K562 (cell line): ENCODE data around the gene TENM3. TPM values are rescaled to one million over a fixed set of nuclear protein-coding genes. Genes with fewer than 3 reads are reported as not detected.

Experiments used
- ATAC-seq: fragments of 200-7000 bp; cut with Tn5 transposase; 3 replicates; pipeline ENCODE4 v1.9.1; 2020; ENCODE audit warnings: moderate library complexity
- BruUV-seq: library from RNA; stranded (reverse); fragments of 400-500 nt; replicated peaks from 2 replicates; lab custom pipeline; 2021; lab: Mats Ljungman, UMichigan
- CTCF ChIA-PET: fragments of 300-600 bp; formaldehyde crosslinking; extraction: SDS; loops from one replicate; lab custom pipeline; 2021; ENCODE audit warnings: low intra/inter-chr PET ratio; lab: Yijun Ruan, JAX
- POLR2A ChIA-PET: fragments of 300-600, 350-650 bp; sonication (Branson Sonifier 250); formaldehyde crosslinking; extraction: SDS; loops from one replicate; lab custom pipeline; 2021; ENCODE audit warnings: antibody characterized with exemption, inconsistent platforms; lab: Yijun Ruan, JAX
- DNase-seq, 4 experiments: peaks; one replicate each; pipeline versions ENCODE4 v3.0.0 to v3.0.0-alpha.2; 2011 to 2018; ENCODE audit warnings: low spot score in 3 of 4, mixed read lengths in 3 of 4; ENCODE audit errors: extremely low read depth in 1 of 4
- FAIRE-seq: peaks from 2 replicates; lab custom pipeline; 2011; peaks lifted over from hg19 to GRCh38; lab: Jason Lieb, UNC
- H2AFZ ChIP-seq: 2 replicates; pipeline ENCODE4 v1.6.0; 2011; ENCODE audit warnings: low read depth, low read length, control low read depth, inconsistent platforms
- H3K27ac ChIP-seq: fragments of 200-600 bp; 3 replicates; pipeline ENCODE4 v1.8.0; 2011; ENCODE audit warnings: low read depth, mild to moderate bottlenecking, control low read depth, inconsistent platforms, low read length, moderate library complexity, mixed read lengths; ENCODE audit errors: extremely low read depth
- H3K27me3 ChIP-seq, 2 experiments: fragments of 300-600 bp in 1 of 2; 2 replicates in 1 of 2; 3 replicates in 1 of 2; pipeline versions ENCODE4 v1.6.0 to v1.8.0; 2011; ENCODE audit warnings: inconsistent platforms in 2 of 2, low read length in 2 of 2, mild to moderate bottlenecking in 1 of 2, mixed read lengths in 1 of 2, moderate library complexity in 1 of 2; ENCODE audit not compliant: control insufficient read depth in 2 of 2, insufficient read depth in 2 of 2
- H3K36me3 ChIP-seq: fragments of 300-600 bp; 3 replicates; pipeline ENCODE4 v1.8.0; 2011; ENCODE audit warnings: mild to moderate bottlenecking, low read length, inconsistent platforms; ENCODE audit not compliant: control insufficient read depth, insufficient read depth
- H3K4me1 ChIP-seq, 2 experiments: fragments of 200-600 bp in 1 of 2; replicated peaks in 1 of 2; 2 replicates in 1 of 2; 3 replicates in 1 of 2; pipeline versions ENCODE4 v1.5.1 to v1.8.0; 2011; ENCODE audit warnings: inconsistent platforms in 2 of 2, low read length in 2 of 2, mild to moderate bottlenecking in 1 of 2, mixed read lengths in 1 of 2, moderate library complexity in 1 of 2; ENCODE audit not compliant: control insufficient read depth in 2 of 2, insufficient read depth in 2 of 2
- H3K4me2 ChIP-seq: 2 replicates; pipeline ENCODE4 v1.6.1; 2011; ENCODE audit warnings: low read length, control low read depth, inconsistent platforms, mixed read lengths; ENCODE audit not compliant: insufficient read depth
- H3K4me3 ChIP-seq: fragments of 200-600 bp; sonication (generic), shearing (Covaris generic); 2 replicates; pipeline ENCODE4 v1.5.1; 2016; ENCODE audit warnings: control low read depth, inconsistent platforms
- H3K79me2 ChIP-seq: fragments of 200-600 bp; 3 replicates; pipeline ENCODE4 v1.8.0; 2011; ENCODE audit warnings: low read length, inconsistent platforms; ENCODE audit not compliant: control insufficient read depth, insufficient read depth
- H3K9ac ChIP-seq, 2 experiments: 2 replicates each; pipeline versions ENCODE4 v1.6.0 to v1.6.1; 2011; ENCODE audit warnings: low read depth in 2 of 2, low read length in 2 of 2, control low read depth in 1 of 2, inconsistent platforms in 1 of 2, mild to moderate bottlenecking in 1 of 2, mixed read lengths in 1 of 2; ENCODE audit not compliant: insufficient read depth in 1 of 2
- H3K9me1 ChIP-seq: one replicate; pipeline ENCODE4 v1.6.0; 2011; ENCODE audit warnings: inconsistent platforms, mild to moderate bottlenecking, low read length, moderate library complexity; ENCODE audit not compliant: control insufficient read depth, insufficient read depth
- H3K9me3 ChIP-seq: replicated peaks from 2 replicates; pipeline ENCODE4 v1.5.1; 2011; ENCODE audit warnings: low read depth, low read length, inconsistent platforms; ENCODE audit not compliant: control insufficient read depth, insufficient read depth
- H4K20me1 ChIP-seq: replicated peaks from 2 replicates; pipeline ENCODE4 v1.6.1; 2011; ENCODE audit warnings: low read length, inconsistent platforms, mixed read lengths; ENCODE audit not compliant: control insufficient read depth, insufficient read depth
- CHD4 ChIP-seq: fragments of 200-600 bp; sonication (generic); IDR thresholded peaks from 3 replicates; pipeline ENCODE4 v1.6.1; 2012; ENCODE audit warnings: low read depth, mild to moderate bottlenecking, mixed read lengths, low read length, inconsistent platforms; ENCODE audit not compliant: insufficient read depth, insufficient replicate concordance, poor library complexity, severe bottlenecking
- CREBBP ChIP-seq: IDR thresholded peaks from one replicate; pipeline ENCODE4 v1.6.1; 2012; ENCODE audit warnings: low read depth, mild to moderate bottlenecking, control low read depth, inconsistent platforms, low read length
- DEAF1 ChIP-seq: fragments of 450-650 bp; formaldehyde crosslinking; IDR thresholded peaks from 2 replicates; pipeline ENCODE4 v1.4.0; 2020; ENCODE audit warnings: mild to moderate bottlenecking, moderate library complexity
- ERF ChIP-seq: fragments of 450-650 bp; formaldehyde crosslinking; IDR thresholded peaks from 2 replicates; pipeline ENCODE4 v1.4.0; 2020; ENCODE audit warnings: mild to moderate bottlenecking, mixed read lengths
- ETV1 ChIP-seq: fragments of 450-650 bp; conservative IDR thresholded peaks from 2 replicates; pipeline ENCODE4 v1.6.1; 2016; ENCODE audit warnings: missing genetic modification characterization, control low read depth, low read depth, missing compliant biosample characterization
- KLF6 ChIP-seq: fragments of 250-450 bp; sonication (Bioruptor Pico); IDR thresholded peaks from 2 replicates; pipeline ENCODE4 v1.4.0; 2020; ENCODE audit warnings: mild to moderate bottlenecking, moderate library complexity, borderline replicate concordance
- MXI1 ChIP-seq: IDR thresholded peaks from 2 replicates; pipeline ENCODE4 v1.6.1; 2011; ENCODE audit warnings: low read depth, mild to moderate bottlenecking, improper control_type of control experiment, low read length
- RHOXF2B ChIP-seq: fragments of 250-450 bp; sonication (Bioruptor Pico); conservative IDR thresholded peaks from 2 replicates; pipeline ENCODE4 v1.5.1; 2021
- SMARCA5 ChIP-seq: fragments of 450-650 bp; IDR thresholded peaks from 2 replicates; pipeline ENCODE4 v1.6.1; 2016
- SNIP1 ChIP-seq: fragments of 450-650 bp; IDR thresholded peaks from 2 replicates; pipeline ENCODE4 v1.7.1; 2017; ENCODE audit warnings: low read depth, mild to moderate bottlenecking
- TEAD1 ChIP-seq, 2 experiments: fragments of 450-650 bp in 1 of 2; sonication (generic) in 1 of 2; formaldehyde crosslinking; IDR thresholded peaks; 2 replicates each; pipeline versions ENCODE4 v1.4.0 to v1.8.0; 2020 to 2022; ENCODE audit warnings: mild to moderate bottlenecking in 2 of 2, missing genetic modification reagents in 1 of 2
- TRIM28 ChIP-seq: fragments of 450-650 bp; IDR thresholded peaks from 2 replicates; pipeline ENCODE4 v1.6.1; 2017
- ZFP1 ChIP-seq: fragments of 450-650 bp; formaldehyde crosslinking; IDR thresholded peaks from 2 replicates; pipeline ENCODE4 v1.4.0; 2020; ENCODE audit warnings: mild to moderate bottlenecking, mixed read lengths
- ZNF395 ChIP-seq: fragments of 200-800 bp; sonication (Bioruptor generic); IDR thresholded peaks from 2 replicates; pipeline ENCODE4 v1.6.1; 2017; ENCODE audit warnings: missing genetic modification characterization, missing compliant biosample characterization
- WGBS: fragments of 100-300 bp; shearing (Covaris generic); methylation state at CpG from one replicate; pipeline ENCODE4 v1.1.6; 2016; ENCODE audit warnings: low coverage, mixed read lengths; ENCODE audit not compliant: insufficient coverage; ENCODE audit errors: missing lambda C conversion rate; 5-methylcytosine and 5-hydroxymethylcytosine counted together
- in situ Hi-C: fragments of 300-500 bp; cut with MboI; formaldehyde crosslinking; loops from 4 replicates; pipeline ENCODE4 v1.15.0; 2018; ENCODE audit warnings: inconsistent platforms, mixed read lengths
- intact Hi-C: fragments of 100-400 bp; cut with micrococcal nuclease; formaldehyde crosslinking; loops from 2 replicates; pipeline ENCODE4 v1.14.2; 2022
- polyA plus RNA-seq, 8 experiments: library from polyadenylated mRNA; depleted of rRNA in 4 of 8; stranded (reverse) in 5 of 8; unstranded in 3 of 8; fragments of >200 nt; fragmentation: Nextera tagmentation in 2 of 8; fragmentation: Illumina TruSeq in 1 of 8; extraction: Ambion mirVana in 2 of 8; extraction: Trizol in 1 of 8; gene quantifications; 2 replicates each; pipeline versions ENCODE4 v1.2.1 to v1.2.3, GENCODE V29; 2011 to 2014; ENCODE audit warnings: inconsistent platforms in 1 of 8, missing spikeins in 1 of 8
- total RNA-seq, 7 experiments: library from RNA; depleted of rRNA in 6 of 7; stranded (reverse); fragments of >200 nt in 6 of 7; fragmentation: Illumina TruSeq in 2 of 7; extraction: Trizol in 2 of 7; gene quantifications; 2 replicates each; pipeline versions ENCODE4 v1.2.1 to v1.2.3, GENCODE V29; 2011 to 2021; ENCODE audit warnings: low replicate concordance in 1 of 7

Gene TENM3
- total and polyA plus RNA-seq, 9 of the 15 experiments (the other 6 are each of a cell fraction or from before 2014, with no cell fraction given): 0.01 to 0.02 TPM; not detected in 7

GRCh38 chr4:182411391-182411790, 168.2 kb downstream of the TENM3 start (continued):
- no peak for TF ChIP-seq ETV1 (tag)
- TF ChIP-seq SMARCA5: no peak

- ChIA-PET POLR2A (no interaction called here), CTCF (no interaction called here)
- Histone ChIP-seq H2AFZ (no peak overlapping the region), H3K27ac (no peak overlapping the region), H4K20me1 (no peaks in the 10 kb centered on the region), H3K4me1 (no peaks in the 10 kb centered on the region), H3K27me3 (no peaks in the 10 kb centered on the region), H3K9ac (no peak overlapping the region), H3K9me3 (no peaks in the 10 kb centered on the region), H3K9me1 (no peaks in the 10 kb centered on the region), H3K79me2 (no peaks in the 10 kb centered on the region), H3K36me3 (no peaks in the 10 kb centered on the region), H3K4me3 (no peak overlapping the region), H3K4me2 (no peak overlapping the region)
- DNase-seq: no peak
- BruUV-seq: no TSS peak
- no peak for FAIRE-seq
- in situ Hi-C loops (no loop called here), intact Hi-C loops (no loop called here)
- no peak for ATAC-seq
- 0% methylated on average over 1 of the region's 1 CpG for WGBS
- TF ChIP-seq ZFP1 (CRISPR knock-in tag) (peak; percentile 86), TEAD1 (CRISPR knock-in tag; IDR thresholded peaks at IDR 0.05) (no peak), TRIM28 (peak; percentile 64; the same call in 1 of the 2 replicates)
These were observed 170.3 kb downstream of the TENM3 start for GRCh38 chr4:182413550-182413949.

GRCh38 chr4:182415116-182415515, 171.9 kb downstream of the TENM3 start:
- Histone ChIP-seq H3K27me3 (no peaks in the 10 kb centered on the region), H3K4me1 (no peaks in the 10 kb centered on the region), H3K36me3 (no peaks in the 10 kb centered on the region), H3K9me3 (no peaks in the 10 kb centered on the region), H3K9me1 (no peaks in the 10 kb centered on the region), H3K79me2 (no peaks in the 10 kb centered on the region), H3K4me3 (no peak overlapping the region), H3K4me2 (no peak overlapping the region), H3K27ac (no peak overlapping the region), H2AFZ (no peak overlapping the region), H4K20me1 (no peaks in the 10 kb centered on the region), H3K9ac (no peak overlapping the region)
- DNase-seq (no peak), ATAC-seq (no peak), FAIRE-seq (no peak)
- no TSS peak for BruUV-seq
- intact Hi-C loops: no loop called here
- 0% methylated on average over 2 of the region's 2 CpGs for WGBS
- CTCF ChIA-PET: no interaction called here
- in situ Hi-C loops: no loop called here
- POLR2A ChIA-PET: no interaction called here
- TF ChIP-seq ZNF395 (CRISPR knock-in tag) (no peak), CHD4 (no peak), ERF (CRISPR knock-in tag) (no peak), DEAF1 (CRISPR knock-in tag) (no peak), CREBBP (no peak), MXI1 (no peak), KLF6 (CRISPR knock-in tag) (no peak), SNIP1 (no peak), RHOXF2B (no peak)
